IMR-90 (cell line): ENCODE measurements around the gene RASSF7.

Experiments used
- CTCF ChIP-seq: conservative IDR thresholded peaks from 2 replicates; pipeline ENCODE4 v1.5.1; 2012; ENCODE audit warnings: mild to moderate bottlenecking, low read depth, low read length, improper control_type of control experiment
- FOS ChIP-seq: fragments of 150-350 bp; IDR thresholded peaks from 2 replicates; pipeline ENCODE4 v1.6.1; 2016; ENCODE audit warnings: low read depth, low read length
- MXI1 ChIP-seq: IDR thresholded peaks from 2 replicates; pipeline ENCODE4 v1.6.1; 2012; ENCODE audit warnings: low read depth, mild to moderate bottlenecking, low read length, moderate library complexity, borderline replicate concordance
- NFE2L2 ChIP-seq: fragments of 150-350 bp; IDR thresholded peaks from 2 replicates; pipeline ENCODE4 v1.6.1; 2016; ENCODE audit warnings: low read depth, mild to moderate bottlenecking, low read length
- POLR2A ChIP-seq: IDR thresholded peaks from 2 replicates; pipeline ENCODE4 v1.6.1; 2012; ENCODE audit warnings: mild to moderate bottlenecking, low read depth, low read length
- RAD21 ChIP-seq: IDR thresholded peaks from 2 replicates; pipeline ENCODE4 v1.6.1; 2012; ENCODE audit warnings: low read length, improper control_type of control experiment
- RCOR1 ChIP-seq: IDR thresholded peaks from 2 replicates; pipeline ENCODE4 v1.6.1; 2012; ENCODE audit warnings: mild to moderate bottlenecking, low read length, improper control_type of control experiment; ENCODE audit not compliant: insufficient replicate concordance
- SMC3 ChIP-seq: fragments of 150-350 bp; IDR thresholded peaks from 2 replicates; pipeline ENCODE4 v1.6.1; 2016; ENCODE audit warnings: low read depth, mild to moderate bottlenecking, antibody characterized with exemption, low read length, moderate library complexity

GRCh38 chr11:553083-553987 lies 7.4 kb upstream of the RASSF7 start:
- TF ChIP-seq RCOR1 (no peak), CTCF (no peak), NFE2L2 (no peak), POLR2A (no peak), MXI1 (no peak), SMC3 (no peak), RAD21 (no peak), FOS (no peak)
